ENCODE data around the gene ABCD3.
A peak's percentile ranks its signal among the peaks of the same experiment; 100 is the strongest.
"Not testable (repeated sequence)": the region's sequence is repeated elsewhere in the genome, so short reads cannot be mapped to it uniquely, and the experiment has no call there.

Gene ABCD3

GRCh38 chr1:94416901-94417727 is 1.1 kb upstream of the ABCD3 start:
- no peak for DNase-seq

GRCh38 chr1:94417728-94417977 is 536 bp upstream of the ABCD3 start:
- no peak for DNase-seq

GRCh38 chr1:94418664-94419655 is 771 bp downstream of the ABCD3 start:
- peak; percentile 10 for DNase-seq

- DNase-seq: no peak
Measured at GRCh38 chr1:94422115-94422820, 4.1 kb downstream of the ABCD3 start.

GRCh38 chr1:94425821-94426484 is 7.8 kb downstream of the ABCD3 start:
- DNase-seq: no peak

GRCh38 chr1:94426485-94426870 is 8.3 kb downstream of the ABCD3 start:
- DNase-seq: not testable (repeated sequence)

GRCh38 chr1:94428441-94428840 is 10.3 kb downstream of the ABCD3 start:
- DNase-seq: no peak

GRCh38 chr1:94428927-94429528 is 10.8 kb downstream of the ABCD3 start:
- not testable (repeated sequence) for DNase-seq

- DNase-seq: not testable (repeated sequence)
Measured at GRCh38 chr1:94430066-94430465, 11.9 kb downstream of the ABCD3 start.

- DNase-seq: no peak
Measured at GRCh38 chr1:94433866-94434265, 15.7 kb downstream of the ABCD3 start.

- no peak for DNase-seq
Measured at GRCh38 chr1:94434365-94435045, 16.3 kb downstream of the ABCD3 start.

GRCh38 chr1:94438692-94439276 is 20.6 kb downstream of the ABCD3 start:
- no peak for DNase-seq

GRCh38 chr1:94440088-94440487 is 21.9 kb downstream of the ABCD3 start:
- DNase-seq: no peak

- DNase-seq: not testable (repeated sequence)
Measured at GRCh38 chr1:94443067-94443466, 24.9 kb downstream of the ABCD3 start.

- not testable (repeated sequence) for DNase-seq
Measured at GRCh38 chr1:94444819-94445218, 26.6 kb downstream of the ABCD3 start.

GRCh38 chr1:94445733-94446132 is 27.5 kb downstream of the ABCD3 start:
- not testable (repeated sequence) for DNase-seq

GRCh38 chr1:94446177-94446576 is 28.0 kb downstream of the ABCD3 start:
- DNase-seq: not testable (repeated sequence)

- not testable (repeated sequence) for DNase-seq
Measured at GRCh38 chr1:94448741-94449140, 30.6 kb downstream of the ABCD3 start.

GRCh38 chr1:94456736-94457135 is 38.5 kb downstream of the ABCD3 start:
- no peak for DNase-seq

- no peak for DNase-seq
Measured at GRCh38 chr1:94462606-94463005, 44.4 kb downstream of the ABCD3 start.

- DNase-seq: no peak
Measured at GRCh38 chr1:94463056-94463764, 45.0 kb downstream of the ABCD3 start.
